Jurkat, Clone E6-1 (cell line): ENCODE data around the gene GSTP1.
"Not testable (repeated sequence)": the region's sequence is repeated elsewhere in the genome, so short reads cannot be mapped to it uniquely, and the experiment has no call there.

Source experiments
- DNase-seq: peaks from one replicate; pipeline ENCODE4 v3.0.0-alpha.2; 2011; ENCODE audit warnings: low read depth, low spot score
- H3K4me3 ChIP-seq: 2 replicates; pipeline ENCODE4 v1.5.1; 2011; ENCODE audit warnings: mild to moderate bottlenecking, low read length, control low read depth, moderate library complexity

The GSTP1 gene

DNA sequence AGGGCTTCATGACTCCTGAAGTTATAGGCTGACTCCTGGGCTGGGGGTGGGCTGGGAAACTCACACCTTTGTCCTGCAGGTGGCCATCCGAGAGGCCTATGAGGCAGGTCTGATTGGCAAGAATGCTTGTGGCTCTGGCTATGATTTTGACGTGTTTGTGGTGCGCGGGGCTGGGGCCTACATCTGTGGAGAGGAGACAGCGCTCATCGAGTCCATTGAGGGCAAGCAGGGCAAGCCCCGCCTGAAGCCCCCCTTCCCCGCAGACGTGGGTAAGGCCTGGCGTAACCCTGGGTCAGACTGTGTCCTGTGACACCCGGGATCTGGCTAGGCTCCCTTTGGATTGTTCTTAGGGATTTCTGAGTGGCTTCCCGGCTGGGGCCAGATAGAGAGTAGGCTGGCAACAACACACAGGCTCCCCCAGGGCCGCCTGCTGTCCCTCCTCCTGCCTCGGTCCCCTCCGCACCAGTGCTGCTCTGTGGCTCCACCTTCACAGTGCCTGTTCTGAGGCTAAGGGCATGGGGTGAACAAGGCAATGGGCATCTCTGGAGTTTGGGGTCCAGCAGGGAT is 26.8 kb downstream of the GSTP1 start:
- DNase-seq = no peak
- H3K4me3 ChIP-seq = no peak overlapping the region

- H3K4me3 ChIP-seq = no peak overlapping the region
- no peak for DNase-seq
Observed at GRCh38 chr11:67611165-67611564, 27.6 kb downstream of the GSTP1 start.

GRCh38 chr11:67611704-67612587 is 28.3 kb downstream of the GSTP1 start:
- no peak overlapping the region for H3K4me3 ChIP-seq
- DNase-seq = no peak

DNA sequence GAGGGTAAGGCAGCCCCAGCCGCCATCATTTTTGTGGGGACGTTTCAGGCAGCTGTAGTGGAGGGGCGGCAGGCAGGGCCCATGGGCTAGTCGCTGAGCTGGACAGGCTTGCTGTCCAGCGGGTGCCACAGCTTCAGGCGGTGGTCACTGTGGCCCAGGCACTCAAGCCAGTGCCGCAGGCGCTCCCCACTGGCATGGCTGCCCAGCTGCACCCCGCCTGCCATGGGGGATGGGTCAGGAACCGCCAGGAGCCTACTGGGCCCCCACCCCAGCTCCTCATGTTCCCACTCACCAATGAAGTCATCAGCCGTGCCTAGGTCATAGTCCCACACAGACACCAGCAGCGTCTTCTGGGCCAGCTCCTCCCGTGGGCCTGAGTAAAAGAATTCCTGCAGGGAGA is 29.1 kb downstream of the GSTP1 start:
- DNase-seq = no peak
- no peak overlapping the region for H3K4me3 ChIP-seq

DNA sequence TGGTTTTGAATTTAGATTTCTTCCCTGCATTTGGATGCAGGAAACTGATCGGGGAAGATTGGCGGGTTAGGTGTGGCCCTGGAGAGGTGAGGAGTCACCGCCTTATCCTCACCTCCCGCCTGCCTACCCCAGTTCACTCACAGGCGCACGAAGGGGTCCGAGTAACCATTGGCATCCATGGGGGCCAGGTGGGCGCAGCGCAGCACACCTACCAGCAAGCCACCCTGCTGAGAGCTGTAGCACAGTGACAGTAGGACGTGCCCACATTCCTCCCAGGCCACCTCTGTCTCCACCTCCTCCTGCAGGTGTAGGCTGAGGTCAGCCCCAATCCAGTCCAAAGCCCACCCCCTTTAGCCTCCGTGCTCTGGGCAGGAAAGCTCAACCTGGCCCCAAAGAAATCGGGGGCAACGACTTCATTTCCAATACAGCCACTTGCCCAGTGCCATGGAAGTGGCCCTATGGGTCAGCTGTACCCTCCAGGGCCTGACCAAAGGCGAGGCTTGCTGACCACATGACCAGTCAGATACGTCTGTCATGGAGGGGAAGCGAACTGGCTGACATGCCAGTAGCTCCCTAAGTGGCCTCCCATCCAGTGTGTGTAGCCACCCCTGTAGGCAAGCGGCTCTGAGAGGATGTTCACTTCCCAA is 29.8 kb downstream of the GSTP1 start:
- peak overlapping the region; percentile 52 for H3K4me3 ChIP-seq
- DNase-seq = no peak

- H3K4me3 ChIP-seq = peak overlapping the region; percentile 52
- DNase-seq = peak; percentile 90
Observed at GRCh38 chr11:67613960-67614715, 30.5 kb downstream of the GSTP1 start.

DNA sequence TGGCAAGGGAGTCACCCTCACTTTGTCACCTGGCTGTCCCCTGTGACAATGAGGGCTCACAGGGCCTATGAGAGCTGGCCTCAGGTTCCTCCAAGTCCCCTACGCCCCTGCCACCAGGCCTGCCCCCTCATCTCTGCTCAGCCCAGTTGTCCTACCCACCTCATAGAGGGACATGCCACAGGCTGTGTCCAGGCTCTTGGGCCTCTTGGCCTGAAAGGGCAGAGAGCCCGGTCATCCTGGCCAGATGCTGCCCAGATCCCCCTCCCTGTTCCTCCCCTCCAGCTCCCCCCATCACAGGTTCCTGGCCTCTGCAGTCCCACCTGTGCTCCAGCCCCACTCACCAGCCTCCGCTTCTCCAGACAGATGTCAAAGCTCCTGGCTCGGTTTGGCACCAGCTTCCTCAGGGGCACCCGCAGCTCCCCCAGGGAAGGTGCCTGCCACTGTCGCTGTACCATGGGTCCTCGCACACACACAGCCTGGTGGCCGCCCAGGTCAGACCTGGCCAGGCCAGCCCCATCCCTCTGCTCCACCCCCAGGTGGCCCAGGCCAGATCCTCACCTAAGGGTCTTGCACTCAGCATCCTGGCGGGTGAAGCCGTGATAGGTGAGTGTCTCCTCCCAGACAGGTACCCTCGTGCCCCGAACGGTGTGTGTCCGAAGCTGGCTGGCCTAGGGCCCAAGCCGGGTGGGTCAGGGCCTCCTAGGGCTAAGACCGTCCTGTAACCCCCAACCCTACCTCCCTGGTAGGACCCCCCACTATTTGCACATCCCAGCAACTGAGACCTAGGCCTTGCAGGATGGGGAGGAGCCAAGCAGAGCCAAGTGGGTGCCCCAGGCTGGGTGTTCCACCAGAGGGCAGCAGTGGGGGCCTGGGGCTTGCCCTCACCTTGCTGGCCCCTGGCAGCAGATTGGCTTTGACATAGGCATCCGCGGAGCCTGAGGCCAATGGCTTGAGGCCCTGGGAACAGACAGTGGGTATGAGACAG is 31.4 kb downstream of the GSTP1 start:
- peak; percentile 45 for DNase-seq
- H3K4me3 ChIP-seq = peak overlapping the region; percentile 52; the same call in 1 of the 2 replicates

DNA sequence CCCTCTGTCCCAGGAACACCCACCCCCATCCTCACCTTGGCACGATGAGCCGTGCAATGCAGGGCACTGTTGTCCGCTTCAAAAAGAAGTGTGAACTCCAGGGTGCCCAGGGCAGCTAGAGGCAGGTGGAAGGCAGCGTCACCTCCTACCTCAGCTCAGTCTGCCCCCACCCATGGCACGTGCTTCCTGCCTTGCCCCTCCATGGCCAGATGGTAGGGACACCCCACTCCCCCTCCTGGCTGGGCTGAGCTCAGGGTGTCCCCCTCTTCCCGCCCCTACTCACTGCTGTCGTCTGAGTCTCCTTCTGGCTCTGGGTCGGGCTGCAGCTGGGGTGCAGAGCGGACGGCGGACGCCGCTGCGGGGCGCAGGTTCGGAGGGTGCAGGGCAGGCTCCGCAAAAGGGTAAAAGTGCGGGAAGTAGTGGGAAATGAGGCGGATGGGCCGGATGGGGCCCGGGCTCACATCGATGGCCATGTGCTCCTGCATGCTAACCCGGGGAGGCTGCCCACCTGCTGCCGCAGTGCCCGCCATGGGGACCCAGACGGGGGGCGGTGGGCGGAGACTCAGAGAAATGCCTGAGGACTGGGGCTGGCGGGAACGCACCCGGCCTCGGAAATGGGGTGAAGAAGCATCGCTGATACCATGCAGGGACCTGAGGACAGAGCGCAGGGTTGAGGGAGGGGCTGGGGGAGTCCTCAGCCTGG is 32.3 kb downstream of the GSTP1 start:
- no peak overlapping the region for H3K4me3 ChIP-seq
- DNase-seq = no peak

- no peak for DNase-seq
- H3K4me3 ChIP-seq = no peak overlapping the region
Observed at GRCh38 chr11:67616431-67617242, 33.0 kb downstream of the GSTP1 start.

GRCh38 chr11:67617243-67617953 is 33.8 kb downstream of the GSTP1 start:
- DNase-seq = no peak
- no peak overlapping the region for H3K4me3 ChIP-seq

GRCh38 chr11:67618901-67619659 is 35.5 kb downstream of the GSTP1 start:
- DNase-seq, H3K4me3 ChIP-seq: not testable (repeated sequence)

- not testable (repeated sequence) for DNase-seq
Observed at GRCh38 chr11:67619683-67620618, 36.3 kb downstream of the GSTP1 start.

DNA sequence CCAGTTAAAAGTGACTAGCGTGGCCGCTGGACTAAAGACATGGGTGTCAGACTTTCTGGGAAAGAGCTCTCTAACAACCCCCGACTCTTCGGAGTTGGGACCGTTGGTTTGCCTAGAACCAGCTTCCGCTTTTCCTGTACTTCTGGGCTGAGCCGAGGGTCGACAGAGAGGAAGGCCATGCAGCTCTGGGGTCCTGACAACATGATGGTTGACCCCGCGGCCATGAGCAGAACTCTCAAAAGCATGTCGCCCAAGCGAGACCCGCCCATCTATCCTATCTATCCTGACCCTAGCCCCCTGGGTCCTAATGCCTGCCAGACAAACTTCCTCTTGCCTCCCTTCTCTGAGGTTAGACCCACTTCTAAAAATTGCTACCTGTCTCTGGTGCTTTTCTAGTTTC is 37.0 kb downstream of the GSTP1 start:
- H3K4me3 ChIP-seq, DNase-seq: not testable (repeated sequence)

More at GRCh38 chr11:67619683-67620618, 36.3 kb downstream of the GSTP1 start:
- not testable (repeated sequence) for H3K4me3 ChIP-seq

DNA sequence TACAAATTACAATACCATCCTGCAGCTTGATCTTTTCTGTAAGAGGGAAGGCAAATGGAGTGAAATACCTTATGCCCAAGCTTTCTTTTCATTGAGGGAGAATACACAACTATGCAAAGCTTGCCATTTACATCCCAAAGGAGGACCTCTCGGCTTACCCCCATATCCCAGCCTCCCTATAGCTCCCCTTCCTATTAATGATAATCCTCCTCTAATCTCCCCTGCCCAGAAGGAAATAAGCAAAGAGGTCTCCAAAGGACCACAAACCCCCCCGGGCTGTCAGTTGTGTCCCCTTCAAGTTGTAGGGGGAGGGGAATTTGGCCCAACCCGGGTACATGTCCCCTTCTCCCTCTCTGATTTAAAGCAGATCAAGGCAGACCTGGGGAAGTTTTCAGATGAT is 38.3 kb downstream of the GSTP1 start:
- not testable (repeated sequence) for H3K4me3 ChIP-seq, DNase-seq

DNA sequence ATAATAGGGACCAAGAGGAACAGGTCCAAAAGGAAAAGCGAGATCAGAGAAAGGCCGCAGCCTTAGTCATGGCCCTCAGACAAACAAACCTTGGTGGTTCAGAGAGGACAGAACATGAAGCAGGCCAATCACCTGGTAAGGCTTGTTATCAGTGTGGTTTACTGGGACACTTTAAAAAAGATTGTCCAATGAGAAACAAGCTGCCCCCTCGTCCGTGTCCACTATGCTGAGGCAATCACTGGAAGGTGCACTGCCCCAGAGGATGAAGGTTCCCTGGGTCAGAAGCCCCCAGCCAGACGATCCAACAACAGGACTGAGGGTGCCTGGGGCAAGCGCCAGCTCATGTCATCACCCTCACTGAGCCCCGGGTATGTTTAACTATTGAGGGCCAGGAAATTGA is 39.3 kb downstream of the GSTP1 start:
- DNase-seq = not testable (repeated sequence)

More for the DNA sequence above, 39.3 kb downstream of the GSTP1 start:
- not testable (repeated sequence) for H3K4me3 ChIP-seq
